GM12864 (cell line): ENCODE results near the gene CDKN2B.
"Not testable (repeated sequence)": the region's sequence is repeated elsewhere in the genome, so short reads cannot be mapped to it uniquely, and the experiment has no call there.

Source experiments
- DNase-seq: peaks from one replicate; pipeline ENCODE4 v3.0.0-alpha.2; 2011; ENCODE audit warnings: low read depth
- H3K4me3 ChIP-seq: 2 replicates; pipeline ENCODE4 v1.5.1; 2011; ENCODE audit warnings: mild to moderate bottlenecking, low read depth, low read length, control low read depth
- CTCF ChIP-seq: IDR thresholded peaks from 2 replicates; pipeline ENCODE4 v1.5.1; 2011; ENCODE audit warnings: low read depth, mild to moderate bottlenecking, moderate library complexity, low read length, control low read depth, inconsistent platforms; ENCODE audit errors: missing control alignments

Gene CDKN2B, protein sequence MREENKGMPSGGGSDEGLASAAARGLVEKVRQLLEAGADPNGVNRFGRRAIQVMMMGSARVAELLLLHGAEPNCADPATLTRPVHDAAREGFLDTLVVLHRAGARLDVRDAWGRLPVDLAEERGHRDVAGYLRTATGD

DNA sequence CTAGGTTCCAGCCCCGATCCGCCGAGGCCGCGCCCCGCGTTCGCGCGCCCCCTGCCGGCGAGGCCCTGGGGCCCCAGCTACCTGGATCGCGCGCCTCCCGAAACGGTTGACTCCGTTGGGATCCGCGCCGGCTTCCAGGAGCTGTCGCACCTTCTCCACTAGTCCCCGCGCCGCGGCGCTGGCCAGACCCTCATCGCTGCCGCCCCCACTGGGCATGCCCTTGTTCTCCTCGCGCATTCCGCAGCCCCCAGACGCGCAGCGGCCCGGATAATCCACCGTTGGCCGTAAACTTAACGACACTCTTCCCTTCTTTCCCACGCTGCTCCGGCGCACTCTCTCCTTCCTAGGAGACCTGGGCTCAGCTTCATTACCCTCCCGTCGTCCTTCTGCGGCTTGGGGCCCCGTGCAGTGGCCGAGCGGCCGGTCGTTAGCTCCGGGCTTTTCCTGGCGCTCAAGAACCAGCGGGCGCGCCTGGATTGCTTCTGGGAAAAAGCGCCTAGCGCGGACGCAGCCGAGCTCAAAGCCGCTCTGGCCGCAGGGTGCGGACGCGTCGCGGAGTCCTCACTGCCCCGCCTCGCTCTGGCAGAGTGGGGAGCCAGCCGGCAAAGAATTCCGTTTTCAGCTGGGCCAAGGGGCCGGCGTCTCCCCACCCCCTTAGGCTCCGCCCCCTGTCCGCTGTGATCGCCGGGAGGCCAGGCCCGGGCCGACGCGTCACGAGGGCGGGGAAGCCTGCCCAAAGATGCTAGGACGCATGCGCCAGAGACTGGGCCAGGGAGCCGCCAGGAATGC, at the start of gene CDKN2B:
CDKN2B (minus strand) TSS at position 589 of the 789 bp plus-strand sequence; CDS start at position 237, 352 bp downstream.
- TF ChIP-seq CTCF: peak; percentile 77
- peak; percentile 35 for DNase-seq
- H3K4me3 ChIP-seq: peak within 1 kb of the TSS; percentile 81

GRCh38 chr9:22057972-22058371, 48.9 kb upstream of the CDKN2B start:
- not testable (repeated sequence) for DNase-seq, H3K4me3 ChIP-seq

- H3K4me3 ChIP-seq: no peak overlapping the region
- no peak for DNase-seq
- TF ChIP-seq CTCF: no peak
Observed at GRCh38 chr9:22056402-22056801, 47.3 kb upstream of the CDKN2B start.

GRCh38 chr9:22055090-22055489, 46.0 kb upstream of the CDKN2B start:
- no peak for DNase-seq
- TF ChIP-seq CTCF: no peak

GRCh38 chr9:22054529-22054928, 45.4 kb upstream of the CDKN2B start:
- no peak overlapping the region for H3K4me3 ChIP-seq
- DNase-seq: no peak
- TF ChIP-seq CTCF: no peak

More at GRCh38 chr9:22055090-22055489, 46.0 kb upstream of the CDKN2B start:
- H3K4me3 ChIP-seq: no peak overlapping the region

- TF ChIP-seq CTCF: no peak
- H3K4me3 ChIP-seq: no peak overlapping the region
- DNase-seq: no peak
Observed at GRCh38 chr9:22054076-22054475, 45.0 kb upstream of the CDKN2B start.

GRCh38 chr9:22053178-22053577, 44.1 kb upstream of the CDKN2B start:
- no peak overlapping the region for H3K4me3 ChIP-seq
- TF ChIP-seq CTCF: no peak
- no peak for DNase-seq
